GM12872 (cell line): ENCODE measurements around the gene KIAA0753.

Source experiments
- CTCF ChIP-seq: IDR thresholded peaks from 3 replicates; pipeline ENCODE4 v1.5.1; 2011; ENCODE audit warnings: low read depth, mild to moderate bottlenecking, low read length, moderate library complexity; ENCODE audit not compliant: insufficient read depth

The KIAA0753 gene

GRCh38 chr17:6555331-6556120 is 85.0 kb downstream of the KIAA0753 start:
- no peak for TF ChIP-seq CTCF

GRCh38 chr17:6554871-6555330 is 85.6 kb downstream of the KIAA0753 start:
- no peak for TF ChIP-seq CTCF

GRCh38 chr17:6554342-6554741 is 86.2 kb downstream of the KIAA0753 start:
- no peak for TF ChIP-seq CTCF

GRCh38 chr17:6551869-6552531 is 88.5 kb downstream of the KIAA0753 start:
- no peak for TF ChIP-seq CTCF

- TF ChIP-seq CTCF, result no peak
Observed at GRCh38 chr17:6551356-6551755, 89.2 kb downstream of the KIAA0753 start.

DNA sequence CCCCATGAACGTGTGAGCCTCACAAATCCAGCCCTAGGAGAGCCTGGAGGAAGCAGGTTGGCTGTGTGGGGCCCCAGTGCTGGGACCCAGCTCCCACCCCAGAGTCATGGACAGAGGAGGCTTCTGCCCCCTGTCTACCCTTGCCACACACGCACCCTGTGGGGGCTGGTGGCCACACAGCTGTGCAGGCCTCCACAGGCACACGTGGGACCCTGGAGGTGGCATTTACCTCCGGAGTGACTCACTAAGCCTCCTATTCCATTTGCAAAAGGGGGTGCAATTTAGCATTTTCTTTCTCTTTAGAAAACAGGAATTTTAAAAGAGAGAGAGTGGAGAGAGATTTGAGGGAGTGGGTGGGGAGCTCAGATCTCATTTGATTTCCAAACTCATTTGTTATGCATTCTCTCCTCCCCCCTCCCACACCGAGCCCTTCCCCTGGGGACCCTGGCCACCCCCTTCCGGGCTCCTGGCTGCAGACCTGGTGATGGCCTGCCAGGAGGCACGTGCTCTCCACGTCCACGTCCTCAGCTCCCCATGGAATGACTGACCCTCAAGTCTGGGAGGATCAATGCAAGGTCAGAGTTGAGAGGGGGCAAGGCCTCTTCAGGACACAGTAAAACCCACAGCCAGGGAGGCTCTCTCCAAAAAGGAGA is 91.0 kb downstream of the KIAA0753 start:
- no peak for TF ChIP-seq CTCF

DNA sequence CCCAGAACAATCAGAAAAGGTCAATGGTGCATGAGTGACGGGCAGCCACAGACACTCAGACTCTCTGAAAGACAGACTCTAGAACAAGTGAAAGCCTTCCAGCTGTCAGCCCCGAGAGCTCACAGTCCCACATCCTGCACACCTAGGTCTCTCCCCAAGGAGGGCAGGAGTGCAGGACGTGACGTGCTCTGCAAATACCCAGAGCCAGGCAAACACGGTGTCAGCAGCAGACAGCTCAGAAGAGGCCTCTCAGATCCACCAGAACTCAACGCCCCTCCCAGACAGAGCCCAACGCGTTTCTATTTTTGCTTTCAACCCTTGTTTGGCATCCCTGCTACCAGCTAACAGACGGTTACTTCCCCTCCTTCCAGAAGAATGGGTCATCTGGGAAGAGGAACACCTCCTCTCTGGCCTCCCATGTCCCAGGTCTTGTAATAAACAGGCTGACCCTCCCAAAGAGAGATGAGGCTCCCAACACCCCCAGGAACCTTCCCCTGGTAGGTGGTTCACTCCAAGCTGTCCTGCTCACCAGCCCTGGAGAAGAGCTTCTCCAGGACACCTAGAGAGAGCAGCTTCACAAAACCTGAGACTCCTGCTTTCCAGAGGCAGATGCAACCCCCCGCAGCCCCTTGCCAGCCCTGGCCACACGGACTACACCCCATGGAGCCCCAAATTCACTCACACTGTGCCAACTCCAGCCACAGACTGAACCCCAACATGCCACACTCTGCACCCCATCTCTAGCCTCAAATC is 91.8 kb downstream of the KIAA0753 start:
- TF ChIP-seq CTCF, result no peak
